Activated CD4-positive, alpha-beta T cell treated with anti-CD3 and anti-CD28 coated beads for 36 hours (primary cell): ENCODE data around the gene RARRES2. TPM values are rescaled to one million over a fixed set of nuclear protein-coding genes. Genes with fewer than 3 reads are reported as not detected.
A peak's percentile ranks its signal among the peaks of the same experiment; 100 is the strongest.
"Not testable (repeated sequence)": the region's sequence is repeated elsewhere in the genome, so short reads cannot be mapped to it uniquely, and the experiment has no call there.

Experiments
- ATAC-seq: fragments of 200-7000 bp; cut with Tn5 transposase; one replicate; pipeline ENCODE4 v1.10.0; 2021; ENCODE audit warnings: mild to moderate bottlenecking, moderate library complexity
- CTCF ChIA-PET: fragments of 350-600 bp; sonication (Branson Sonifier 250); formaldehyde crosslinking; loops from one replicate; lab custom pipeline; 2021; ENCODE audit warnings: antibody characterized with exemption; lab: Charles Lee
- POLR2A ChIA-PET: fragments of 350-600 bp; sonication (Branson Sonifier 250); formaldehyde crosslinking; loops from one replicate; lab custom pipeline; 2021; ENCODE audit warnings: antibody characterized with exemption, inconsistent platforms; lab: Charles Lee
- DNase-seq: peaks from one replicate; pipeline ENCODE4 v3.0.0-alpha.2; 2020
- H3K27ac Mint-ChIP-seq: one replicate; pipeline ENCODE4 v1.8.0; 2021; ENCODE audit warnings: mixed read lengths
- H3K27me3 Mint-ChIP-seq: one replicate; pipeline ENCODE4 v1.8.0; 2021; ENCODE audit warnings: mixed read lengths
- H3K36me3 Mint-ChIP-seq: one replicate; pipeline ENCODE4 v1.8.0; 2021; ENCODE audit warnings: low read depth, mixed read lengths
- H3K4me1 Mint-ChIP-seq: one replicate; pipeline ENCODE4 v1.8.0; 2021; ENCODE audit warnings: mixed read lengths
- H3K4me3 Mint-ChIP-seq: one replicate; pipeline ENCODE4 v1.8.0; 2021; ENCODE audit warnings: mild to moderate bottlenecking, moderate library complexity, mixed read lengths
- H3K9me3 Mint-ChIP-seq: one replicate; pipeline ENCODE4 v1.8.0; 2021; ENCODE audit warnings: low read depth, mixed read lengths
- intact Hi-C, 2 experiments: fragments of 100-400 bp; cut with DNase I in 1 of 2; cut with micrococcal nuclease in 1 of 2; formaldehyde crosslinking; loops; one replicate each; pipeline versions ENCODE4 v1.14.2 to v1.15.1; 2022 to 2024; cut with DNase I, micrococcal nuclease
- total RNA-seq, 2 experiments: library from RNA; stranded (reverse); gene quantifications; one replicate each; pipeline ENCODE4 v1.2.3, GENCODE V29; 2021

Gene RARRES2
- total RNA-seq, 2 experiments from 2014 or later = not detected

DNA sequence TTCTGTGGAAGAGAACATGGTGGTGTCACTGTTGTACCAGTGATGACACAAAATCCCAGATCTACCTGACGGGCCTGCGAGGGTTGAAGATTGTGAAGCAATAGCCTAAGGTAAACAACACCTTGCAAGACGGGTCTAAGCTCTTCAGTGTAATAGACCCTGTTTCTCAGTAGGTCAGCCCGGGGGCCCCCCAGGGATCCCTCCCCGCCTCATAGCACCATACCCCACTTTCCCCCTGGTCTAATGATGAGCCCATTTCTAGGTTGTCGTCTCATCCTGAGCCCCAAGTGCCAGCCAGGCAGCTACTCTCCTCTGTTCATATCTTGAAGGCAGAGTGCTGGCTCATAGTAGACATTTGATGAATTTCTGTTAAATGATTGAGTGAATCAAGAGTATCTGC lies 15.5 kb downstream of the RARRES2 start:
- Mint-ChIP-seq H3K27me3 (no peaks in the 10 kb centered on the region), H3K36me3 (peaks cover 43% of the 10 kb centered on the region), H3K9me3 (no peaks in the 10 kb centered on the region), H3K4me3 (no peak overlapping the region), H3K4me1 (peaks cover 43% of the 10 kb centered on the region), H3K27ac (no peak overlapping the region)
- ATAC-seq (no peak), DNase-seq (no peak)
- CTCF ChIA-PET = interaction anchor here (0.7 to 0.8 kb wide), 2 partner anchors 14 to 35 kb away, joined by 3 read pairs; no protein-coding TSS in a partner anchor
- POLR2A ChIA-PET = interaction anchor here (0.8 kb wide), 1 partner anchor 10 kb away, joined by 3 read pairs; no protein-coding TSS in a partner anchor
- intact Hi-C loops = no loop called here

DNA sequence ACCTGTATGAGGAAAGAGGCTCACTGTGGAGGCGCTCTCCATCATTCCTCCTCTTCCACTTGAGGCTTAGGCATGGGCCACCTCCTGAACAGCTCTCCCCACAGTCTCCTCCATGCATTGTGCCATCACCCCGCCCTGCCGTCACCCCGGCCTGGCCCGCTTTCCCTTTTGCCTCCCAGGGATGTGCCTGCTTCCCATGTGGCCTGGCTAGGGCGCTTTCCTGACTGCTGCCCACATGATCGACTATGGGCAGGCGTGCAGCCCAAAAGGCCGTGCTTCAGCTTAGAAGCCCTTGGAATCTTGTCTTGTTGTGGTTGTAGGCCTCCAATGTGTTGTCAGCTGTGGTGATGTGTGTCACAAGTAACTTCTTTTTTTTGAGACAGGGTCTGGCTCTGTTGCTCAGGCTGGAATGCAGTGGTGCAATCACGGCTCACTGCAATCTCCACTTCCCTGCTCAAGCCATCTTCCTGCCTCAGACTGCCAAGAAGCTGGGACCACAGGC lies 16.3 kb downstream of the RARRES2 start:
- CTCF ChIA-PET = interaction anchor here (0.7 to 0.8 kb wide), 2 partner anchors 36 to 478 kb away, joined by 3 read pairs; no protein-coding TSS in a partner anchor
- Mint-ChIP-seq H3K27ac (peak overlapping the region; percentile 99), H3K9me3 (no peaks in the 10 kb centered on the region), H3K36me3 (peaks cover 41% of the 10 kb centered on the region), H3K4me3 (peak overlapping the region; percentile 91), H3K27me3 (no peaks in the 10 kb centered on the region), H3K4me1 (peaks cover 49% of the 10 kb centered on the region)
- ATAC-seq (no peak), DNase-seq (no peak)
- intact Hi-C loops = no loop called here
- POLR2A ChIA-PET = interaction anchor here (0.8 kb wide), 1 partner anchor 11 kb away, joined by 3 read pairs; no protein-coding TSS in a partner anchor

DNA sequence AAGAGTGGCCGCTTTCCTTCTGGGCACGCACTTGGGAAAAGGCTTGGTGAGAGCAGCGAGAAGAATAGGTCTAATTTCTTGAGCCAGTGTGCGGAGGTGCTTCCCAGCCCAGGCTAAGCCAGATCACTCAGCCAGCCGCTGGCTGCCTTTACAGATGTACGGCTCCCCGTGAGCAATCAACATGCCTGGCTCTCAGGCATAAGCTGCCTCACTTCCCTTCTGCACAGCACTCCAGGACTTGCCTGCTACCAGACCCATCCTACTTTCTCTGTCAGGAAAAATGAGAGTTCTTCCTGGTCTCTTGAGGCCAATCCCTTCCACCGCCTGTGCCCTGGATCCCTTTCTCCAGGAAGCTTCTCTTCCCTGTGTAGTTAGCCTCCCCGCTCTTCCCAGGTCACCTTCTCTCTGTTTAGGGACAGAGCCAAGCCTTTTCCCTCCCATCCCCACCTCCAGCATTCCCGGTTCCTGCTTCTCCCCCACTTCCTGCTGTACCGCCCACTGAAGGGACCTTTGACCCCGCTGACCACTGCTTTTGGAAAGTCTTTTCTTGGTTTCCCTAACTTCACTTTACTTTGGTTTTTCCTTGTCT lies 17.0 kb downstream of the RARRES2 start:
- intact Hi-C loops = loop anchor here (5.0 kb wide), 9 partner anchors 33 to 1308 kb away; partner anchors contain the start of genes ATP6V0E2 (in 1 of the 2), GIMAP5 (in 1 of the 2), NUB1 (in 1 of the 2) and ZNF775 (in 1 of the 2)
- Mint-ChIP-seq H3K9me3 (no peaks in the 10 kb centered on the region), H3K36me3 (peaks cover 41% of the 10 kb centered on the region), H3K27ac (peak overlapping the region; percentile 99), H3K4me1 (peaks cover 52% of the 10 kb centered on the region), H3K27me3 (no peaks in the 10 kb centered on the region), H3K4me3 (peak overlapping the region; percentile 91)
- ATAC-seq (no peak), DNase-seq (peak; percentile 41)
- POLR2A ChIA-PET = no interaction called here
- CTCF ChIA-PET = no interaction called here

DNA sequence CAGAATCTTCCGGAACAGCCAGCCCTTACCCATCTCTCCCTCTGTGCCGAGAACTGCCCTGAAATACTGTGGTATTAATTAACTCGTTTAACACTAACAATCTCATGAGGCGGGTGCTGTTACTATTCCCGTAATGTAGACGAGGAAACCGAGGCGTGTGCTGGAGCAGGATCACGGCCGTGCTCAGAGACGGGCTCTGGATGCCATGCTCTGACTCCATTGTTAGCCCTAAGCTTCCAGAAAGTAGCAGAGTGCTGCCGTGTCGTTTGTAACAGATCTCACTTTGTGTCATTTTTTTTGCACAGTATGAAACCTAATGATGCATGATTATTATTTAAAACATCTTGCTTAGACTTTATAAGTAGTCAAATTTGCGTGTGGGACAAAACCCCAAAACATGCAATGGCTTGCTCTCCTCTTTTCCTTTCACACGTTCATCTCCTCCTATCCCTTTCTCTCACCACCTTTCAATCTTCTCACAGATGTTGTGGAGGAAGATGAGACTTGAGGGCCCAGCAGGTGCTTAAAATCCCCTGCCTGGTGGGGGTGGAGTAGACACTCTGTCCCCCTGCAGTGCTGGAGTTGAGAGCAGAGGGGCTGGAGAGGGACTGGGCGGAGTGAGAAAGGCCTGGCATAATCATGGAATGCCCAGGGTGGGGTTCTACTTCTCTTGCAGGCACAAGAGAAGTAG lies 17.6 kb downstream of the RARRES2 start:
- peaks cover 52% of the 10 kb centered on the region for H3K4me1 Mint-ChIP-seq

DNA sequence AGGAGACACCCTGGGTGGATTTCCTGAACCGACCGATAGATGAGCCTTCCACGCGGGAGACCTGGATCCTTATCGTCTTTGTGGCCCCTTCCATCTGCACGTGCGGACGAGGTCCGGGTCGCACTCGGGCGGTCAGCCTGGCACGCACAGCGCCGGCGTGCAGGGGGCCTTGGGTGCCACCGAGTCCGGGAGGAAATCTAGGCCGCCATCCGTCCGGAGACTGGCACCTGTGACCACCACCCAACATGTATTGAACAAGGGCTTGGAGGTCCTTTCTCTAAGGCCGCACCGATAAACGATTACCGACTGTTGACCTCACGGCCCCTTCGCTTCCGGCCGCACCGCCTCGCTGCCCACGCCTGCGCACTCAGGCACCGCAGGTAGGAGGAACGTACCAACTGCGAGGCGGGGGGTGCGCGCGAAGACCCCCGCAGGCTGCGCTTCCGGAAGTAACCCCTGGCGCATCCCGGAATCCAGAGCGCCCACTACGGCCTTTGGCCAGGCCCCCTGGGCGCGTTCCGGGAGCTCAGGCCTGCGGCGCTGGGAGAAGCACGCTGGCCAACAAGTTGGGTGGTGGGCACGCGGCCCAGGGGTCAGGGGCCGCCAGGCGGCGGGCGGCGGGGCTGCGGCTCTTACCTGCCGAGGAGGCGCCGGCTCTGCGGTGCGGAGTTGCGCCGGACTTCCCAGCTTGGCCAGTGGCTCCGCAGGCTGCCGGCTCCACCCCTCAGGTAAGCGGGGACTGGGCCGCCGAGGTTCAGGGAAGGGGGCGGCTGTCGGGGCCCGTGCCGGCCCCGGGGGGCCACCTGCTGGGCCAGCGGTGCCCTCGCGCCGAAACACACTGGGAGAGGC lies 18.4 kb downstream of the RARRES2 start, which contains the start of the genes ACTR3C and LRRC61:
Gene ACTR3C, minus strand, starts transcription at position 713 of the 849 bp plus-strand sequence. CDS start 28,249 bp downstream, outside the sequence.
Gene LRRC61, plus strand, starts transcription at position 523 of the 849 bp plus-strand sequence. CDS start 13,507 bp downstream, outside the sequence.
- Mint-ChIP-seq H3K4me1 (peaks cover 52% of the 10 kb centered on the region), H3K4me3 (peak within 1 kb of the TSS; percentile 91), H3K27ac (peak within 1 kb of the TSS; percentile 99), H3K27me3 (no peaks in the 10 kb centered on the region), H3K9me3 (no peaks in the 10 kb centered on the region), H3K36me3 (peaks cover 39% of the 10 kb centered on the region)
- POLR2A ChIA-PET = no interaction called here
- intact Hi-C loops = loop anchor here (1.0 to 5.0 kb wide), 15 partner anchors 34 to 1309 kb away; partner anchors contain the start of genes ZNF775 (in 2 of the 2), ATP6V0E2 (in 1 of the 2), GIMAP5 (in 1 of the 2) and NUB1 (in 1 of the 2)
- ATAC-seq (peak; percentile 24), DNase-seq (peak; percentile 78)
- CTCF ChIA-PET = interaction anchor here (0.6 to 0.9 kb wide), 2 partner anchors 51 to 836 kb away, joined by 3 read pairs; no protein-coding TSS in a partner anchor

More for the DNA sequence above, 17.6 kb downstream of the RARRES2 start:
- H3K27ac Mint-ChIP-seq = peak overlapping the region; percentile 99
- H3K27me3 Mint-ChIP-seq = no peaks in the 10 kb centered on the region
- no peak for DNase-seq
- CTCF ChIA-PET = interaction anchor here (0.6 to 0.9 kb wide), 2 partner anchors 50 to 835 kb away, joined by 3 read pairs; no protein-coding TSS in a partner anchor
- peaks cover 39% of the 10 kb centered on the region for H3K36me3 Mint-ChIP-seq
- ATAC-seq = peak; percentile 16
- intact Hi-C loops = loop anchor here (1.0 to 5.0 kb wide), 15 partner anchors 33 to 1308 kb away; partner anchors contain the start of genes ZNF775 (in 2 of the 2), ATP6V0E2 (in 1 of the 2), GIMAP5 (in 1 of the 2) and NUB1 (in 1 of the 2)
- H3K4me3 Mint-ChIP-seq = peak overlapping the region; percentile 91
- POLR2A ChIA-PET = no interaction called here
- H3K9me3 Mint-ChIP-seq = no peaks in the 10 kb centered on the region

DNA sequence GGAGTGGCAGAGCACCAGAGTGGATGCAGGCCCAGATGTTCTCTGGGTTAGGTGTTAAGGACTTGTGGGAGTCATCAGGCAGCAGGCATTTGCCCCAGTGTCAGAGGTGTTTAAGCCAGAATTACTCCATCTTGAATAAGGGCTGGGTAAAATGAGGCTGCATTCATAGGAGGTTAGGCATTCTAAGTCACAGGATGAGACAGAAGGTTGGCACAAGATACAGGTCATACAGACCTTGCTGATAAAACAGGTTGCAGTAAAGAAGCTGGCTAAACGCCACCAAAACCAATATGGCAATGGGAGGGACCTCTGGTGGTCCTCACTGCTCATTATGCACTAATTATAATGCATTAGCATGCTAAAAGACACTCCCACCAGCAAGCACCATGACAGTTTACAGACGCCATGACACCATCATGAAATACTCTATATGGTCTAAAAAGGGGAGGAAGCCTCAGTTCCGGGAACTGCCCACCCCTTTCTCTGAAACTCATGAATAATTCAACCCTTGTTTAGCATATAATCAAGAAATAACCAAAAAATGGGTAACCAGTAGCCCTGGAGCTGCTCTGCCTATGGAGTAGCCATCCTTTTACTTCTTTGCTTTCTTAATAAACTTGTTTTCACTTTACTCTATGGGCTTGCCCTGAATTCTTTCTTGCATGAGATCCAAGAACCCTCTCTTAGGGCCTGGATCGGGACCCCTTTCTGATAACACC lies 19.2 kb downstream of the RARRES2 start:
- CTCF ChIA-PET = interaction anchor here (0.5 to 1.4 kb wide), 2 partner anchors 96 to 955 kb away, joined by 3 to 4 read pairs; no protein-coding TSS in a partner anchor
- ATAC-seq = peak; percentile 49
- Mint-ChIP-seq H3K27me3 (no peaks in the 10 kb centered on the region), H3K27ac (peak overlapping the region; percentile 97), H3K36me3 (peaks cover 40% of the 10 kb centered on the region), H3K9me3 (no peaks in the 10 kb centered on the region), H3K4me3 (peak overlapping the region; percentile 91), H3K4me1 (peaks cover 52% of the 10 kb centered on the region)
- intact Hi-C loops = loop anchor here (2.0 to 5.0 kb wide), 12 partner anchors 35 to 1310 kb away; partner anchors contain the start of genes ATP6V0E2 (in 1 of the 2), GIMAP5 (in 1 of the 2), NUB1 (in 1 of the 2) and REPIN1 (in 1 of the 2)
- POLR2A ChIA-PET = no interaction called here
- peak; percentile 82 for DNase-seq

DNA sequence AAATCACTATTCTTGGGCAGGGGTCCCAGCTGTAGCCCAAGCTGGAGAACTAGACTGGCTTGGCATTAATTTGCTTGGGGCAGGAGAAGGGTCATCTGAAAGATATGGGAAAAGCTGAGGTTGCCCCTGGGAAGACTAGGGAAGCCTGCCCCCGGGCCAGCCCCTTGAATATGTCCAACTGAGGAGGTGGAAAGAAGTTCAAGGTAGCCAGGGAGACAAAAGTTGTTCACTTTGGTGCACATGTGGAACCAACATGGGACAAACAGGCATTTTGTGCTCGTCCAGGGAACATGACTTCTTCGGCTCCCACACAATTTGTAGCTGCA lies 19.7 kb downstream of the RARRES2 start:
- ATAC-seq = no peak
- Mint-ChIP-seq H3K4me3 (peak overlapping the region; percentile 91), H3K36me3 (peaks cover 36% of the 10 kb centered on the region), H3K4me1 (peaks cover 48% of the 10 kb centered on the region), H3K27me3 (no peaks in the 10 kb centered on the region), H3K9me3 (no peaks in the 10 kb centered on the region), H3K27ac (peak overlapping the region; percentile 97)
- no peak for DNase-seq
- CTCF ChIA-PET = interaction anchor here (0.5 to 1.4 kb wide), 2 partner anchors 97 to 956 kb away, joined by 3 to 4 read pairs; no protein-coding TSS in a partner anchor
- POLR2A ChIA-PET = no interaction called here
- intact Hi-C loops = loop anchor here (1.0 to 5.0 kb wide), 14 partner anchors 34 to 1311 kb away; partner anchors contain the start of genes ATP6V0E2 (in 1 of the 2), GIMAP5 (in 1 of the 2), NUB1 (in 1 of the 2) and REPIN1 (in 1 of the 2)

DNA sequence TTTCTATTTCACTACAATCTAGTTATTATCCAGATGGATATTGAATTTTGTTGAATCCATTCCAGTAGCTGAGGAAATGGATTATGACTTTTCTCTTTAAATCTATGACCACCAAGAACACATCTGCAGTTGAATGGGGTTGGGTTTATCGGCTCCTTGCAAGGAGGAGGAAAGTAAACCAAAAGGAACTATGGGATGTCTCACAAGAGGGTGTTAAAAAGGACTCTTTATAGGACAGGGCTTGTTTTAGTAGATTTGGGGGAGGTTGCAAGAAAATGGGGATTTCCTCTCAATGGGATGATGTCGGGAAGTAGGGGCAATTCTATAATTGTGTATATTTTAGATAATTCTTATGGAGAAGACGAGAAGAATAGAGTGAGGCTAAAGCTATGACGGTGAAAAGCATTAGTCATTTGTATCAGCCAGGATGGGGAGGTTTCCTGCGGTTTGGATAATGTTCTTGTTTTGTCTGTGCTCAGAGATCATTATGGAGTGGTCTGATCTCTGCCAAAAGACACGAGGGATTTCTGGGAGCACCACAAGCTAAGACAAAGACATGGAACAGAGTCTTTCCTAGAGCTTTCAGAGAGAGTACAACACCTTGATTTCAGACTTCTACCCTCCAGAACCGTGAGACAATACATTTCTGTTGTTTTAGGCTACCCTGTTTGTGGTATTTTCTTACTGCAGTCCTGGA lies 23.5 kb downstream of the RARRES2 start:
- peaks cover 25% of the 10 kb centered on the region for H3K4me1 Mint-ChIP-seq
- peaks cover 12% of the 10 kb centered on the region for H3K36me3 Mint-ChIP-seq
- ATAC-seq (no peak), DNase-seq (no peak)
- CTCF ChIA-PET = no interaction called here
- intact Hi-C loops = no loop called here
- no peak overlapping the region for H3K4me3 Mint-ChIP-seq
- POLR2A ChIA-PET = no interaction called here
- no peaks in the 10 kb centered on the region for H3K27me3 Mint-ChIP-seq
- H3K9me3 Mint-ChIP-seq = no peaks in the 10 kb centered on the region
- H3K27ac Mint-ChIP-seq = no peak overlapping the region

DNA sequence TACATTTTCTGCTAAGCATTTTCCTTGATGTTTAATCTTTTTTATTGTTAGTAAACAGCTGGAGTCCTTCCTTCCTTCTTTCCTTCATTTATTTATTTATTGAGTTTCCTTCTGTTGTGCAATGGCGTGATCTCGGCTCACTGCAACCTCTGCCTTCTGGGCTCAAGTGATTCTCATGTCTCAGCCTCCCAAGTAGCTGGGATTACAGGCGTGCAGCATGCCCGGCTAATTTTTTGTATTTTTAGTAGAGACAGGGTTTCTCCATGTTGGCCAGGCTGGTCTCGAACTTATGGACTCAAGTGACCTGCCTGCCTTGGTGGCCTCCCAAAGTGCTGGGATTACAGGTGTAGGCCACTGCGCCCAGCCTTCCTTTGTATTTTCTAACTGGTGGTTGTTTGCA lies 24.4 kb downstream of the RARRES2 start:
- ATAC-seq, H3K36me3 Mint-ChIP-seq, POLR2A ChIA-PET, H3K27me3 Mint-ChIP-seq, H3K4me3 Mint-ChIP-seq, H3K9me3 Mint-ChIP-seq, H3K27ac Mint-ChIP-seq, intact Hi-C loops, DNase-seq: not testable (repeated sequence)
- peaks cover 19% of the 10 kb centered on the region for H3K4me1 Mint-ChIP-seq
- CTCF ChIA-PET = interaction anchor here (0.8 kb wide), 1 partner anchor 105 kb away, joined by 4 read pairs; no protein-coding TSS in a partner anchor
